Left renal cortex interstitium (tissue), 4 donors: ENCODE measurements around the gene CCDC24. TPM values are rescaled to one million over a fixed set of nuclear protein-coding genes. Genes with fewer than 3 reads are reported as not detected.

Experiments used
- DNase-seq, 4 donors: peaks; one replicate each; pipeline ENCODE4 v3.0.0-alpha.2; 2013; ENCODE audit warnings: low read depth in 4 of 4, low spot score in 2 of 4, missing footprints in 1 of 4
- polyA plus RNA-seq, 4 donors: library from polyadenylated mRNA; unstranded; fragments of 120-200 nt; gene quantifications; one replicate each; pipeline ENCODE4 v1.2.1, GENCODE V29; 2013; ENCODE audit not compliant: insufficient read length in 4 of 4

CCDC24 gene
- polyA plus RNA-seq, 4 donors: 13.2 to 30.1 (median 23.5) TPM

DNA sequence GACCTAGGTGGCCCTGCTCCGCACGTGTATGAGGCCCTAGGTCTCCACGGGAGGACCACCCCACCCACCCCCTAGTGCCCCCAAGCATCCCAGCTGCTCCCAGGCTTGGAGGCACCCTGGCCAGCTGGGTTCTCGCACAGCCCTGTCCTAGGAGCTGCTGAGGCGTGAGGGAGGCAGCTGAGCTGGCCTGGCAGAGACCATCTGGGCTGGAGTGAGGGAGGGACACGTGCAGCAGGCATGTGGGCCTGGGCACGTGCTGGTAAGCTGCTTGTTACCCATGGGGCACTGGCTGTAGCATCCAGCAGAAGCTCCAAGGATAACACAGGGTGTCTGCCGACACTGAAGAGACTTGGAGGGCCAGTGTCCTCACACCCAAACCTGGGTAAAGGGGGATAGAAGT lies 29.8 kb downstream of the CCDC24 start:
- no peak for DNase-seq

DNA sequence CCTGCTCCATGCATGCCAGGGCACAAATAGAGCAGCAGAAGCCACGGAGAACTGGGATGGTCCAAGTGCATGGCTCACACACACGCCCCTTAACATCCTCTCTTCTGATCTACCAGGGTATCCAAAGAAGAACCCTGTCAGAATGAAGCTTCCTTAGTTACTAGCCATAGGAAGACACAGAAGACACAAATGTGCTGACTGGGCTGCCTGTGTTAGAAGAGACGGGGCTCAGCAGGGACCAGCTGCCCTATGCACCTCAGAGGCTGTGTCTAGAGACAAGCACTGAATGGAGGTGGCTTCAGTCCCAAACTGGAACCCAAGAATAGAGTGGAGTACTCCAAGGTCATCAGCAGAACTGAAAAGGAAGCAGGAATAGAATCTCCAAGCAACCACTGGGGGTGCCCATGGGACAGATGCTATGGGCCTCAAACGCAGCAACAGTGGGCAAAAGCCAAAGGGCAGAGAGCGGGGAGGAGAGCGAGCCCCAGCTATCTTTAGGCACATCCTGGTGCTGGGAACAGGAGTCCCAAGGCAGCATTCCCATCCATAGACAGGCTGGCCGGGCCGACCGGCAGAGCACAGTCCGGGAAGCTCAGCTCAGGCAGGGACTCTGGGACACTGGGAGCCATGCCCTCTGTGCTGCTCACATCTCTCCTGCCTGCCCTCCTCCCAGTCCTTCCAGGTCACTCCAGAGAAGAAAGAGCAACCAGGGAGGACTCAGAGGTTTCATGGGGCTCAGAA lies 30.4 kb downstream of the CCDC24 start:
- DNase-seq: no peak

DNA sequence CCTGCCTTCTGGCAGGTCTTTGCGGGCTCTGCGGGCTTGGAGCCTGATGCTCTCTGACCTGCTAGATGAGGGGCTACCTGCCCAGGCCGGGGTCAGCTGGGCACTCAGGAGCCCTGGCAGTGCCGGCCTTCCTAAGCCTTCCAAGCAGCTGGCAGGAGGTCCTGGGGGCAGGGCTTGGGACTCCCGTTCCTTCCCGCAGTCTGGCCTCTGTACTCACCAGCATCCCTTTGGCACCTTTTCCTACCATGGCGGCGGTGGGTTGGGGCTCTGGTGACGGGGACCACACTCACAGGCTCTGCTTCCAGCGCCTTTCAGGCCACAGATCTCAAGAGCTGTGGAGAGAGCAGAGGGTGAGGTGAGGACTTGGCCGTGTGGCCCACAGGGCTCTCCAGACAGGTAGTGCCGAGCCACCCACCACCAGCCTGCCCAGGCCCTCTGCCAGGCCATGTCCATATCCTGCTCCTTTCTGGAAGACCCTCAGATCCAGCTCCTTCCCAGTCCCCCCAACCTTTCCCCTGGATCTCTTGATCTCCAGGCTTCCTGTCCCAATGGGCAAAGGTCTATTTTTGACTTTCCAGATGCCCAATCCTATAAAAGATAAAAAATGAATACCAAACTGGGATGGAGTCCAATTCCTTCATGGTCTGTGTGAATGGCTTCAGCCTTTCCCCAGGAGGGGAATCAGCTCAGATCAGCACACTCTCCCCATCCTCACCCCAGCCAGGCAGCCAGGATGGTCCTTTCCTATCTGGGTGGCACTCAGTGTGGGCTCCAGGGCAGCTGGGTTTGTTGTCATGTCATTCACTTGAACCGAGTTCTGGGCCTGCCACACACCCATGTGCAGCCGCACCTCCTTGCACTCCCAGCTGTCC lies 32.9 kb downstream of the CCDC24 start:
- no peak for DNase-seq

DNA sequence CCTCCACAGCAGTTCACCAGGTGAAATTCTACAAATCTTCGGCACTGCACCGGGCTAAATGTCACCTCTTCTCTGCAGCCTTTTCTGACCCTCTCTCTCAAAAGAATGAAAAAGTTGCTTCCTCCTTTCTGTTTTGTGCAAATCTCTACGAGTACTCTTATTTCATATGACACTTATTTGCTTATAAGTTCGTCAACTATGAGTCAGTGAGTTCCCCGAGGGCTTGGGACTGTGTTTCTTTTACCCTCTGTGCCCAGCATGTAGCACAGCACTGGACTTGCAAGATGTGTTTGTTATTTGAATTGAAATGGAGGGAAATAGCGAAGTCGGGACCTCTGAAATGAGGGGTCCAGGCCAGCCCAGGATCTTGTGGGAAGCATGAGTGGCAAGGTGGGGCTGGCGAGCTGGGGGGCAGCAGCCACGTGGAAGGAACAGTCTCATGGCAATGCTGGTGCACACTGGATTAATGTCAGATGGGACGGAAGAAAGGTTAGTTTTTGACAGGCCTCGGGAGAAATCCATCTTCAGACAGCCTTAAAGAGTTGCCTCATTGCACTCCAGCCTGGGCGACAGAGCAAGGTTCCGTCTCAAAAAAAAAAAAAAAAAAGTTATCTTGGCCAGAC lies 33.6 kb downstream of the CCDC24 start:
- DNase-seq: no peak

DNA sequence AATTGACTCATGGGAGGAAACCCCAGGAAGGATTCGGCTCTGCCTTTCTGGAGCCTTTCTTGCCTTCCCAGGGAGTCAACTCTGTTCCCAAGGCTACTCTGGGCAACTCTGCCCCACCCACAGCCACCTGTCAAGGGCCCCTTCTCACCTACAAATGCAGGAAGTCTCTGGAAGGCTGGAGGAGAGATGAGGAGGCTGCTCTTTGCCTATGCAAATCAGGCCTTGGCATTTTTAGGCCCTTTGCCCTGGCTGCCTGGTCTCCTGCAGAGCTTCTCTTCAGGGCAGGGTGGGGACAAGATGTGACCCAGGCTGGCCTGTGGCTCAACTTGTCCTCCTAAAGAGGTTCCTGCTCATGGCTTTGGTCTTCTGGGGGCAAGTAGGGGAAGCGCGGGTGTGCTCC lies 34.4 kb downstream of the CCDC24 start:
- no peak for DNase-seq

DNA sequence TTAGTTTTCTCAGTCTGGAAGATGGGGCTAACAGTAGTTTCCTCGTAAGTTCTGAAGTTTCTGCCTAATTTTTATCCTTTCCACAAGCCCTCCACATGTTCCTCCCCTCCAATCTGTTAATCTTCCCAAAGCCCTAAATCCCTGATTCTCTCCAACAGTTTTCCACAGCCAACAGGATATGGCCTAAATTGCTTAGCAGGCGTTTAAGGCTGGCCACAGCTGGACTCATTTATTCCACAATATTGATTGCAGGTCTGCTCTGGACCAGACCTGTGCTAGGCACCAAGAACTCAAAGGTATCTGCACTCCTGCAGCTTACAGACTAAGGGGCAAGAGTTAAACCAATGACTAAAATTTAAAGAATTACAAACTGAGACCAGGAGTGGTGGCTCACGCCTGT lies 35.9 kb downstream of the CCDC24 start:
- DNase-seq: no peak

DNA sequence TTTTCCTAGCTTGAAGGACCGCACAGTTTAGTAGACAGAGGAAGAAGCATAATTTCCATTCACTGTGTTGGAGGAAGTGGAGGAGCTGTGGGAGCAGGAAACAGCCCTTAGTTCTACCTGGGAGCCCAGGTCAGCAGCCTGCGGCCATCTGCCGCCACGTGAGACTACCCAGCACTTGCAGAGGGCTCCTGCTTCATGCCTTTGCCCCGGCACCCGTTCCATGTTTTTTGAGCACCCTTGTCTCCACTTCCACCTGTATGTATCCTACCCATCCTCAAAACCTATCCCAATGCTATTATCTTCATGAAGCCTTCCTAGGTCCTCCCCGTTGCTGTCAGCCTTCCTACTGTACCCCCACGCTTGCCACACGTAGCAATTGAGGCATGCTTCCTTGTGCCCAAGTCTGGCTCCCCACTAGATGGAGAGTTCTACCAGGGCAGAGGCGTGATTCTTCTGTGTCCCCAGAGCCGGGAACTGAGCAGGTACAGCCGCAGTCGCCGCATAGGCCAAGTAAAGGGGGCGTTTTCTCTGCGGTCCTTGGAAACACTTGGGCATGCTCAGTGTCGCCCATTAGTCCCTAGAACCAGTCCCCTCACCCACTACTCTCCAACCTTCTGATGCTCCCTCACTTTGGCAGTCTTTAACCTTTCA lies 38.0 kb downstream of the CCDC24 start:
- no peak for DNase-seq

DNA sequence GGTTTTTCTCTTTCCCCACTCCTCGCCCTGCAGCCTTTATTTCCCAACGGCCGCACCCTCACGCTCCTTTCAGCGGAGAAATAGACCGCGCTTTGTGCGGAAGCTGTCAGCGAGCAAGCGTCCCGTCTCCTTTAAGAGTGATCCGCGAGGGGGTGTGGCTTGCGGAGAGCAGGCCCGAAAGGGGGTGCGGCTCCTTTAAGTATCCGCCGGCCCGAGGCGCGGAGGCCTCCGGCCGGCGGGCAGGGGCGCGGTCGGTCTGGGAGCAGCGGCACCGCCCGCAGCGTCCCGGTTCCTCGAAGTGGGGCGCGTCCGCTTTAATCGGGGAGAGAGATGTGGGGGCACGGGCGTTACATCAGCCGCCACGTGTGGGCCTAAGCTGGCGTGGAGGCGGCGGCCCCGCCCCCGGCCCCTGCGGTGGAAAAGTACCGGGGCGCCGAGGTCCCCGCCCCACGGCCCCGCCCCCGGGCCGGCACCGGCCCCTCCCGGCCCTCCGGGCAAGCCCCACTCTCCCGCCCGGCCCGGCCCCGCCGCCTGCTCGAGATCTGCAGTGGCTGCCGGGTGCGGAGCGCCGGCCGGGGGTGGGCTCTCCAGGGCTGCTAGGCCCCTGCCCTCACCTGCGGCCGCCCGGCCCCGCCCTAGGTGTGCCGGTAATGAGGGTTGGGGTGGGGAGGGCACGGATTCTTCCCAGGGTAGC lies 38.7 kb downstream of the CCDC24 start:
- DNase-seq: peak in 3 of 4 donors; percentile 69 to 81 (median 78)

DNA sequence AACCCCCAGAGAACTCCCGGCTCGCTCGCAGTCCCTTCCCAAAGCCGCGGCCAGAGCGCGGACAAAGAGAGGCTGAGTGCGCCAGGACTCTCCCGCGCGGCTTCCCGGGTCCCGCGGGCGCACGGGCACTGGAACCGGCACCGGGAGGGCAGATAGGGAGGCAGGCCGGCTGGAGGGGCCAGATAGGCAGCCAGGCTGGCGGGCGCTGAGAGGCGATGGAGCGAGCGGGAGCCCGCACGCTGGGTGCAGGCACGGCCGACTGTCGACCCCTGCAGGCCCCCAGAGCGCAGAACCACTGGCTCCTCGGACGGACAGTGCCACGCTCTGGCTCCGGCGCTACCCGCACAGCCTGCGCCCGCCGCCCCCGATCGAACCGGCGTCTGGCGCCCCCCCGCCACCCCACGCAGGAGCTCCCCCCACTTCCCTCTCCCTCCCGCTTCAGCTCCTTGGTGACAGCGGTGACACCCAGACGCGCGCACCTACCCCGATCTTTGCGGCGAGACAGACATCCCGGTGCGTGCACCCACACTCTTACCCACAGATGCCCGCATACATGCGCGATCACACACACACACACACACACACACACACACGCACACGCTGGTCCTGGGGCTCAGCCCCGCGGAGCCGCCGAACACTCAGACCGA lies 39.3 kb downstream of the CCDC24 start:
- peak in 1 of 4 donors; percentile 29 for DNase-seq

DNA sequence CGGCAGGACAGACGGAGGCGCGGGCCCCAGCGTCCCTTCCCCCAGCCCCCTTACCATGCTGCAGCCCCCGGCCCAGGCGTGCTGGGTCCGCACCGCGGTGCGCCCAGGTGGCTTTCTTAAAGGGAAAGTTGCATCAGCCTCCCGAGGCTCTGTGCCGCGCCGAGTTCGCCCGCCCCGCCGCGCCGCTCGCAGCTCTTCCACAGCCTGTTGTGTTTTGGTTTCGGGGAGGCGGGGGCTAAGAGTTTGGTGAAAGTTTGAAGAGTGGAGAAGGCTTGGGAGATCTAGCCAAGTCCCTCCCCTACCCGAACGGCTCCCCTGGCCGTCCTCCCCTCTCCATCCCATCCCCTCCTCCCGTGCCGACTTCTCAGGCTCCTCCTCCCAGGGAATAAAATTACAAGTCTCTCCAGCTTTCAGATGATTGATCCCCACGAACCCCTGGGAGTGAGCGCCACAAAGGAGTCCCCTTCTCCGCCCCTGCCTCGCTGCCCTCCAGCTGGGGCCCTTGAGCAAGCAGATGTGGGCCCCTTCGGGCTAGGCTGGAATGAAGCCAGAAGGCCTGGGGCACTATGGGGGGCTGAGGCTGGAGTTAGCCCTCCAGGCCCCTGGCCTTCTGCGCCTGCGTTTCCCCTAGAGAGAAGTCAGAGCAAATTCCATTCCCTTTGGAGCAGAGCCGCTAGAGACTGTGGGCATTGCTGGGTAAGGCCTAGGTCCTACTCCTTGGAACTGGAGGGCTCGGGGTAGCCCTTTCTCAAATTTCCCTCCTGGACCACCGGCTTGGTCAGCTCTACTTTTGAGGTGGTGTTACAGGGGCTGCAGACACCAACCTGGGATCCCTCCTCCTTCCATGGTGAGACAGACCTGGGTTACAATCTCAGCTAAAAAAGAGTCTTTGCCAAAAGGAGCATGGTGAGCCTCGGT lies 40.1 kb downstream of the CCDC24 start, which contains the start of gene SLC6A9:
Gene SLC6A9 (minus strand): TSS at position 211 of the 918 bp plus-strand sequence. CDS start 7,185 bp downstream, outside the sequence.
- peak in 1 of 4 donors; percentile 69 for DNase-seq

DNA sequence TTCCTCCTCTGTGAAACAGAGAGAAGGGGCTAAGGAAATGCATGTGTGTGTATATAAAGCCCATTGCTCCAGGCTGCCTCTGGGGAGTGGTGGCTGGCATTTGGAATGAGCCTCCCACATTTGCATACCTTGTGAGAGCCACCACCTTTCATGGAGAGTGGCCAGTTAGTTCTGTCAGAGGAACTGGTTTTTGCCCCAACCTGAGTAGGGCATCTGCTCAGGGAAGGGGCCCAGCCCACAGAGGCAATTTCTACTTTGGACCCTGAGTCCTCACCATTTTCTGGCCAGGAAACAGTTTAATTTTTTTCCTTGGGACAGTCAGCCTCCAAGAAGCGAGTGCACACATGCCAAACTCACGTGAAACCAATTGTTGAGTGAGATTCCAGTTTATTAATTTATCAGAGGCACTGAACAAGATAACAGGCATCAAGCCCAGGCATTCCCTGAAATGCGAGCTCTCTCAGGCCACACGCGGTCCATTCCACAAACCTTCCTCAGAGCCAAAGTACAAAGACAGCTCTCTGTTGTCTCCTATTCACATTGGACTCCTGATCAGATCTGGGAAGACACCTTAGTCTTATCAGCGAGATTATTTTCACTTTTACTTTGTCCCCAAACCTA lies 40.9 kb downstream of the CCDC24 start:
- no peak for DNase-seq

DNA sequence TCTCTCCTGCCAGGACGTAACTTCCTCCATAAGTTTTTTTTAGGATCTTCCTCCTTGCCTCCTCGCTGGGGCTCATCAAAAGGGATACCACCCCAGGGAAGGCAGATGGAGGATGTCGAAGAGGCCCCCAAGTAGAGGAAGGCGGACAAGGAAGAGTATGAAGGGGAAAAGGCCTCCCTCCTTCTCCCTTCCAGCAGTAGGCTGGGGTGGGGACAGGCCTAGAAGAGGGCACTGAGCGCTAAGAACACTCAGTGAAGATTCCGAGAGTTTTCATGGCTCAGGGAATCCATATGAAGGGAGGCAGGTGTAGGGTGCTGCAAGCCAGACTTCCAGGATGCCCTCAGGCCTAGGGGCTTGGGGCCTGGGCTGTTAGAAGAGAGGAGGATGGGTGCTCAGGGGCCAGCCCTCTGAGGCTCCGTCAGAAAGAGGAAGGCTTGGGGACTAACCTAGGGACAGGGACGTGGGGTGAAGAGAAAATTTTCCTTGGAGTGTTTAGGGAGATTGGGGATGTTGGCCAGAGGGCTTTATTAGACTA lies 41.7 kb downstream of the CCDC24 start:
- no peak for DNase-seq

DNA sequence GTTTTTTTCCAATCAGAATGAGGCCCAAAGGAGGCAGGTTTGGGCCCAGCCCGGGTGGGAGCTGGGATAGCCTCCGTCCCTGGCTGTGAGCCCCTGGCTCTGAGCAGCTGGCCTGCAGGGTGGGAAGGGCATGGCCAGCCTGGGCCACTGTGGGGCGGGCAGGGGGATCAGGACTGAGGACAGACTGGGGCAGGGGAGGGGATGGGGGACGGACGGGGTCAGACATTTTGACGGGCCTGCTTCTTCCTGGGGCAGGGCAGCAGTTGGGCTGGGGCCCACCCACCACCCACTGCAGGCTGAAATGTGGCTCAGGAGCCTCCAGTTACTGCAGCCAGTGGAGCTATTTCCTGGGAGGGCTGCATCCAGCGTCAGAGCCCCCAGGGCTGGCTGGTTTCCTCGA lies 42.4 kb downstream of the CCDC24 start:
- no peak for DNase-seq

DNA sequence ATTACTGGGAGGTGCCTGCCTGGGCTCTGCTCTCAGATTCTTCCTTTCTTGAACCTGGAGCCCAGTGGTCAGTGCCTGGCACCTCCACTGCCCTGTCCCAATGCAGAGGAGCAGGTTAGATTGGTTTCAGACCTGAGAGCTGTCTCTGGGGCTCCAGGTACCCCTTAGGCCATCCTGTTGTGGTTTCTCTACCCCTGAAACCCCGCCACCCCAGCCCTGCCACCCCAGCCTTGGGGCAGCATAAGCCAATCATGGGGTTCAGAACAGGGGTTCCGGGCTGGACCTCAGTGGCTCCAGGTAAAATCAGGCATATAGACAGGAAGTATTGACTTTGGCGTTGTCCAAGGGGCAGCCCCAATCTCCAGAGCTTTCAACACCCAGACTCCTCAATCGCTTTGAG lies 43.0 kb downstream of the CCDC24 start:
- DNase-seq: no peak

DNA sequence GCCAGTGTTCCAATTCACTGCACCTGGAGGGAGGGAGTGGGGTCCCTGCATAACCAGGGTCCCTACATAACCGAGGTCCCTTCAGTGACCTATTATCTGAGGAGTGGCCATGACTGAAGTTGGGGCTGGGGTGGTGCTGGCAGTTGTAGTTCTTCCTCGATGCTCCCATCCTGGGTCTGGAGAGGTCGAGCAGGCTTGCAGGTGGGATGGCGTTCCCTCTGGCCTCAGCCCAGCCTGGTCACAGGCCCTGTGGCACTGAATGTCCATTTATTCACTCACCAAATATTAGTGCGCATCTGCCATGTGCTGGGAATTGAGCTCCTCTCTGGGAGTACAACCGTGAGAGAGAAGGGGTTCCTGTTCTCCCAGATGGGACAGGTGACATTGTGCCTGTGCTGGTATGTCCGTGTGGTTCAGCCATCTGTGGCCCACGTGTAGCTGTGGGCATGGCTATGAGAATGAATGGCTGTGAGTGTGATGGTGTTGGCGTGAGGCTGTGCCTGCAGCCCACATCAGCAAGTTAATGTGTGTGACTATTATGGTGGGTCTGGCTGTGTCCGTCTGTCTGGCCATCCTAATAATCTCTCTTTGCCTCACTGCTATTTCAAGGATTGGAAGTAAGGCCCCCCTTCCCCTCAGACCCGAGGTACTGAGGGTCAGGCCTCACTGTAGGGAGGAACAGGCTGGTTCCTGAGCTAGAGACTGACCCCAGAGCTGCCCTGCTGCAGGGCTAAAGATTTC lies 43.7 kb downstream of the CCDC24 start:
- DNase-seq: no peak

DNA sequence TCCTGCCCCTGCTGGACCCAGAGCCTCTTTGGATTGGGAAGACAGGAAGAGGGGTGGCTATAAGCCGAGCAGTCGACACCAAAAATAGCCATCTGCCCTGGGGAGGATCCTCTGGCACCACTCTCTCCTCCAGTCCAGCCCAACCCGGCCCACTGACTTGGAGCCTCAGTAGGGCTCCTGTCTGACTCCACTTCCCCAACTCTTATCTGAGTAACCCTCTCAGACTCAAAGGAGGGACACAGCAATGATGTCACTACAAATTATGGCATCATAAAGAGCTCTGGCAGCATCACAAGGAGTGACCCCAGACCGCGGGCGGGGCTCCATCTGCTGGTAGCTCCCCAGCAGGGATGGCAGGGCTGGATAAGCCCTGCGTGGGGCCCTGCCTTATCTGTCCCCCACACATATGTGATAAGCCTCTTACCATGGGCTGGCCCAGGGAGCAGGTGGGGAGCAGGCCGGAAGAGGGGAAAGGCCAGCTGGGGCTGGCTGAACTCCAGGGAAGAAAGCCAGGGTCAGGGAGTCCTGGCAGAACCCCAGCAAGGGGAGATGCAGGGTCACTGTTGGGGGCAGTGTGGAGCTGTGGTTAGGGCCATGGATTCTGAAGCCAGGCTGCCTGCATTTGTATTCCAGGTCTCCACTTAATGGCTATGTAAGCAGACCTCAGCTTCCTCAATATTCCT lies 44.5 kb downstream of the CCDC24 start:
- no peak for DNase-seq
